Spleen (tissue), 7 donors: Measurements from ENCODE around the gene VPS54.

ENCODE experiments used
- POLR2A ChIP-seq, 3 donors: fragments of 450-650 bp; IDR thresholded peaks; one replicate each; pipeline ENCODE4 v1.5.1; 2017; ENCODE audit warnings: antibody characterized with exemption in 3 of 3, mild to moderate bottlenecking in 1 of 3
- POLR2AphosphoS5 ChIP-seq, 3 donors: sonication (generic); formaldehyde crosslinking; IDR thresholded peaks; one replicate each; pipeline ENCODE4 v1.5.1; 2017; ENCODE audit warnings: antibody characterized with exemption in 3 of 3
- TF ChIP-seq, protein P1 (sequence below), 11 experiments: fragments of 200-600 bp in 7 of 11; fragments of 450-650 bp in 4 of 11; sonication (generic) in 4 of 11; IDR thresholded peaks in 8 of 11; conservative IDR thresholded peaks in 3 of 11; 1 replicate in 7 of 11; 2 replicates in 4 of 11; pipeline versions ENCODE4 v1.4.0 to v1.8.0; 2016 to 2021; ENCODE audit warnings: antibody characterized with exemption in 11 of 11, inconsistent platforms in 4 of 11, mild to moderate bottlenecking in 1 of 11
- donor health status: DM: no; HTN: no; CAD: no; lungs with moderate emphysema.
- donor health status: DM: no; HTN: no; CAD: no.
- donor health status: DM: no; HTN: no; CAD: no.

DNA sequence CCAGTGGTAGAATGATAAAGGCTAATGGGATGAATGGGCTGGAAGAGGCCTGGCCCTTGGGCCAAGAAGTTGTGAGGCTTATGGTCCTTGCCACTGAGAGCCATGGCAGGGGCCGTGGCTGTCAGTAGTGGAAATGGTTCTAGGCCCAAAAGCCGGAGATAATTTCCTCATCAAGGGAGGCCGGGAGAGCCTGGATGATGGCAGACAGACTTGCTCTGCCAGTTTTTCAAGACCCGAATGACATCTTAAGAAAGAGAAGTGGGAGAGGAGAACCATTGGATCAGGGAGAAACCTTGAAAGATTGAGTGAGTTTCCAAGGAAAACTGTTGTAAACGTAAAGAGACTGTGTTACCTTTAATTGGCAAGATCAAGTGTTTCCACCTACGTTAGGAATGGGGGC is 46.3 kb upstream of the VPS54 start:
- TF ChIP-seq, protein P1, sequence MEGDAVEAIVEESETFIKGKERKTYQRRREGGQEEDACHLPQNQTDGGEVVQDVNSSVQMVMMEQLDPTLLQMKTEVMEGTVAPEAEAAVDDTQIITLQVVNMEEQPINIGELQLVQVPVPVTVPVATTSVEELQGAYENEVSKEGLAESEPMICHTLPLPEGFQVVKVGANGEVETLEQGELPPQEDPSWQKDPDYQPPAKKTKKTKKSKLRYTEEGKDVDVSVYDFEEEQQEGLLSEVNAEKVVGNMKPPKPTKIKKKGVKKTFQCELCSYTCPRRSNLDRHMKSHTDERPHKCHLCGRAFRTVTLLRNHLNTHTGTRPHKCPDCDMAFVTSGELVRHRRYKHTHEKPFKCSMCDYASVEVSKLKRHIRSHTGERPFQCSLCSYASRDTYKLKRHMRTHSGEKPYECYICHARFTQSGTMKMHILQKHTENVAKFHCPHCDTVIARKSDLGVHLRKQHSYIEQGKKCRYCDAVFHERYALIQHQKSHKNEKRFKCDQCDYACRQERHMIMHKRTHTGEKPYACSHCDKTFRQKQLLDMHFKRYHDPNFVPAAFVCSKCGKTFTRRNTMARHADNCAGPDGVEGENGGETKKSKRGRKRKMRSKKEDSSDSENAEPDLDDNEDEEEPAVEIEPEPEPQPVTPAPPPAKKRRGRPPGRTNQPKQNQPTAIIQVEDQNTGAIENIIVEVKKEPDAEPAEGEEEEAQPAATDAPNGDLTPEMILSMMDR (IDR thresholded peaks at IDR 0.05 in 8 of 11, conservative IDR thresholded peaks at IDR 0.05 in 3 of 11) = no peak
- TF ChIP-seq POLR2AphosphoS5 (IDR thresholded peaks at IDR 0.05) (no peak), POLR2A (IDR thresholded peaks at IDR 0.05) (no peak)
